Measurements from ENCODE around the gene MZT1.

Gene MZT1

GRCh38 chr13:72680353-72680752 lies 47.1 kb downstream of the MZT1 start:
- no peak for DNase-seq (ENCODE audit: low read depth in 2 of 2)

- DNase-seq (ENCODE audit: low read depth in 2 of 2) = no peak
Measured at GRCh38 chr13:72678312-72678711, 49.1 kb downstream of the MZT1 start.

- no peak for DNase-seq (ENCODE audit: low read depth in 2 of 2)
Measured at GRCh38 chr13:72677431-72677830, 50.0 kb downstream of the MZT1 start.

GRCh38 chr13:72666391-72666790 lies 61.0 kb downstream of the MZT1 start:
- no peak for DNase-seq (ENCODE audit: low read depth in 2 of 2)

GRCh38 chr13:72662548-72662947 lies 64.9 kb downstream of the MZT1 start:
- no peak for DNase-seq (ENCODE audit: low read depth in 2 of 2)

All from stimulated activated CD8-positive, alpha-beta memory T cell treated with anti-CD3 and anti-CD28 coated beads, Interleukin-15, amount 100 ng/mL, for 4 hours (primary cell).